Measurements from ENCODE around the gene DDX10. TPM values are rescaled to one million over a fixed set of nuclear protein-coding genes. Genes with fewer than 3 reads are reported as not detected.

Gene DDX10
- total RNA-seq, 2 experiments from 2014 or later, result 15.0 to 15.4 TPM

GRCh38 chr11:108933630-108934029 lies 268.8 kb downstream of the DDX10 start:
- Histone ChIP-seq H3K9me3 (ENCODE audit: control insufficient read depth in 1 of 2, insufficient read depth in 1 of 2, low read length in 2 of 2) (no peaks in the 10 kb centered on the region), H3K27me3 (ENCODE audit: control insufficient read depth in 1 of 2, insufficient read depth in 2 of 2, low read length in 2 of 2) (no peaks in the 10 kb centered on the region), H3K36me3 (ENCODE audit: insufficient read depth, low read length) (no peaks in the 10 kb centered on the region), H3K4me3 (ENCODE audit: low read length) (no peak overlapping the region), H3K27ac (ENCODE audit: low read depth in 1 of 2, low read length in 2 of 2) (no peak overlapping the region), H3K4me1 (ENCODE audit: insufficient read depth, low read length) (no peaks in the 10 kb centered on the region)
- ATAC-seq (ENCODE audit: poor library complexity) (no peak), DNase-seq (no peak)
- Mint-ChIP-seq H3K4me1 (ENCODE audit: low read depth) (no peaks in the 10 kb centered on the region), H3K36me3 (ENCODE audit: low read depth) (no peaks in the 10 kb centered on the region), H3K27me3 (no peaks in the 10 kb centered on the region), H3K9me3 (no peaks in the 10 kb centered on the region), H3K27ac (no peak overlapping the region), H3K4me3 (no peak overlapping the region)
- CTCF ChIA-PET, result no interaction called here
- no peak for TF ChIP-seq CTCF (IDR thresholded peaks at IDR 0.05)
- POLR2A ChIA-PET, result no interaction called here
- intact Hi-C loops (cut with DNase I, micrococcal nuclease), result no loop called here

GRCh38 chr11:108934289-108934688 lies 269.4 kb downstream of the DDX10 start:
- Mint-ChIP-seq H3K4me1 (ENCODE audit: low read depth) (no peaks in the 10 kb centered on the region), H3K27me3 (no peaks in the 10 kb centered on the region), H3K9me3 (no peaks in the 10 kb centered on the region), H3K36me3 (ENCODE audit: low read depth) (peaks cover 3% of the 10 kb centered on the region), H3K27ac (no peak overlapping the region), H3K4me3 (no peak overlapping the region)
- no peak for TF ChIP-seq CTCF (IDR thresholded peaks at IDR 0.05)
- Histone ChIP-seq H3K4me3 (ENCODE audit: low read length) (no peak overlapping the region), H3K27ac (ENCODE audit: low read depth in 1 of 2, low read length in 2 of 2) (no peak overlapping the region), H3K36me3 (ENCODE audit: insufficient read depth, low read length) (no peaks in the 10 kb centered on the region), H3K9me3 (ENCODE audit: control insufficient read depth in 1 of 2, insufficient read depth in 1 of 2, low read length in 2 of 2) (no peaks in the 10 kb centered on the region), H3K27me3 (ENCODE audit: control insufficient read depth in 1 of 2, insufficient read depth in 2 of 2, low read length in 2 of 2) (no peaks in the 10 kb centered on the region), H3K4me1 (ENCODE audit: insufficient read depth, low read length) (no peaks in the 10 kb centered on the region)
- intact Hi-C loops (cut with DNase I, micrococcal nuclease), result no loop called here
- ATAC-seq (ENCODE audit: poor library complexity), result no peak
- ChIA-PET POLR2A (no interaction called here), CTCF (no interaction called here)
- DNase-seq, result no peak

GRCh38 chr11:108934696-108935095 lies 269.8 kb downstream of the DDX10 start:
- H3K4me3 Mint-ChIP-seq, result no peak overlapping the region
- Histone ChIP-seq H3K9me3 (ENCODE audit: control insufficient read depth in 1 of 2, insufficient read depth in 1 of 2, low read length in 2 of 2) (no peaks in the 10 kb centered on the region), H3K27me3 (ENCODE audit: control insufficient read depth in 1 of 2, insufficient read depth in 2 of 2, low read length in 2 of 2) (no peaks in the 10 kb centered on the region), H3K4me3 (ENCODE audit: low read length) (no peak overlapping the region), H3K27ac (ENCODE audit: low read depth in 1 of 2, low read length in 2 of 2) (no peak overlapping the region), H3K36me3 (ENCODE audit: insufficient read depth, low read length) (no peaks in the 10 kb centered on the region), H3K4me1 (ENCODE audit: insufficient read depth, low read length) (no peaks in the 10 kb centered on the region)
- TF ChIP-seq CTCF (IDR thresholded peaks at IDR 0.05), result no peak
- intact Hi-C loops (cut with DNase I, micrococcal nuclease), result no loop called here
- H3K27me3 Mint-ChIP-seq, result no peaks in the 10 kb centered on the region
- no peaks in the 10 kb centered on the region for H3K9me3 Mint-ChIP-seq
- peaks cover 7% of the 10 kb centered on the region for H3K36me3 Mint-ChIP-seq (ENCODE audit: low read depth)
- DNase-seq, result no peak
- H3K4me1 Mint-ChIP-seq (ENCODE audit: low read depth), result no peaks in the 10 kb centered on the region
- no peak for ATAC-seq (ENCODE audit: poor library complexity)
- no peak overlapping the region for H3K27ac Mint-ChIP-seq
- POLR2A ChIA-PET, result no interaction called here
- CTCF ChIA-PET, result no interaction called here

Data from CD4-positive, alpha-beta T cell (primary cell).